Endodermal cell (in vitro differentiated cells): ENCODE results near the gene EXOSC10. TPM values are rescaled to one million over a fixed set of nuclear protein-coding genes. Genes with fewer than 3 reads are reported as not detected.
"Not testable (repeated sequence)": the region's sequence is repeated elsewhere in the genome, so short reads cannot be mapped to it uniquely, and the experiment has no call there.

Source experiments
- DNase-seq: peaks from one replicate; pipeline ENCODE4 v3.0.0-alpha.2; 2017
- H3K27ac ChIP-seq: 2 replicates; pipeline ENCODE4 v1.5.1; 2013; ENCODE audit warnings: mild to moderate bottlenecking, low read depth, low read length, moderate library complexity
- H3K27me3 ChIP-seq: 2 replicates; pipeline ENCODE4 v1.6.1; 2013; ENCODE audit warnings: mild to moderate bottlenecking, low read length, moderate library complexity; ENCODE audit not compliant: insufficient read depth, control insufficient read depth, poor library complexity, severe bottlenecking
- H3K36me3 ChIP-seq: 2 replicates; pipeline ENCODE4 v1.7.0; 2013; ENCODE audit warnings: mild to moderate bottlenecking, low read length, moderate library complexity; ENCODE audit not compliant: control insufficient read depth, insufficient read depth
- H3K4me1 ChIP-seq: one replicate; pipeline ENCODE4 v1.7.0; 2013; ENCODE audit warnings: low read length; ENCODE audit not compliant: control insufficient read depth, insufficient read depth
- H3K4me3 ChIP-seq: 2 replicates; pipeline ENCODE4 v1.5.1; 2013; ENCODE audit warnings: mild to moderate bottlenecking, low read length, moderate library complexity
- H3K9ac ChIP-seq: 2 replicates; pipeline ENCODE4 v1.6.1; 2013; ENCODE audit warnings: mild to moderate bottlenecking, low read length, moderate library complexity; ENCODE audit not compliant: poor library complexity, severe bottlenecking; ENCODE audit errors: extremely low read depth
- H3K9me3 ChIP-seq: 2 replicates; pipeline ENCODE4 v1.6.1; 2013; ENCODE audit warnings: mild to moderate bottlenecking, low read length, moderate library complexity; ENCODE audit not compliant: control insufficient read depth
- H3K27ac Mint-ChIP-seq: 2 replicates; pipeline ENCODE4 v1.8.0; 2020; ENCODE audit warnings: mixed read lengths
- H3K27me3 Mint-ChIP-seq: 2 replicates; pipeline ENCODE4 v1.8.0; 2021; ENCODE audit warnings: mild to moderate bottlenecking, mixed read lengths; ENCODE audit not compliant: insufficient read depth
- H3K36me3 Mint-ChIP-seq: 2 replicates; pipeline ENCODE4 v1.8.0; 2020; ENCODE audit warnings: low read depth, mixed read lengths
- H3K4me1 Mint-ChIP-seq: 2 replicates; pipeline ENCODE4 v1.8.0; 2020; ENCODE audit warnings: mixed read lengths
- H3K4me3 Mint-ChIP-seq: 2 replicates; pipeline ENCODE4 v1.8.0; 2020; ENCODE audit warnings: mild to moderate bottlenecking, moderate library complexity, mixed read lengths
- H3K9me3 Mint-ChIP-seq: 2 replicates; pipeline ENCODE4 v1.8.0; 2020; ENCODE audit warnings: mild to moderate bottlenecking, mixed read lengths
- CTCF ChIP-seq: fragments of 200-600 bp; sonication (generic); conservative IDR thresholded peaks from 2 replicates; pipeline ENCODE4 v1.5.0; 2021; ENCODE audit warnings: antibody characterized with exemption, mild to moderate bottlenecking
- WGBS, 2 experiments: methylation state at CpG; one replicate each; pipeline versions ENCODE4 v1.1.5 to v1.1.7; 2013; ENCODE audit warnings: missing lambda C conversion rate in 2 of 2, mixed read lengths in 1 of 2; ENCODE audit not compliant: insufficient coverage in 1 of 2, insufficient read length in 1 of 2; 5-methylcytosine and 5-hydroxymethylcytosine counted together
- total RNA-seq, 2 donors: library from RNA; stranded (reverse); fragmentation: NEBNext Ultra II Directional in 1 of 2; extraction: Animal tissue kit (Norgen Biotek cat#: 25700) in 1 of 2; gene quantifications; 2 replicates in 1 of 2; 3 replicates in 1 of 2; pipeline ENCODE4 v1.2.1, GENCODE V29; 2021

EXOSC10 gene
- total RNA-seq, 2 donors from 2014 or later: 81.4 to 89.7 TPM

- H3K4me3 Mint-ChIP-seq: peak overlapping the region; percentile 86
- no peak for DNase-seq
- peak overlapping the region; percentile 100 for H3K4me3 ChIP-seq
- no peak overlapping the region for H3K9ac ChIP-seq
- H3K27me3 ChIP-seq: no peaks in the 10 kb centered on the region
- no peaks in the 10 kb centered on the region for H3K27me3 Mint-ChIP-seq
- no peaks in the 10 kb centered on the region for H3K4me1 ChIP-seq
- no peak for TF ChIP-seq CTCF
- peaks cover 29% of the 10 kb centered on the region for H3K36me3 ChIP-seq
- 86 to 87% methylated on average over 9 to 13 of the region's 13 CpGs for WGBS, 2 experiments
- H3K27ac Mint-ChIP-seq: peak overlapping the region; percentile 95
- peaks cover 30% of the 10 kb centered on the region for H3K36me3 Mint-ChIP-seq
- no peak overlapping the region for H3K27ac ChIP-seq
- no peaks in the 10 kb centered on the region for H3K9me3 Mint-ChIP-seq
- H3K9me3 ChIP-seq: no peaks in the 10 kb centered on the region
- peaks cover 4% of the 10 kb centered on the region for H3K4me1 Mint-ChIP-seq
Measured at GRCh38 chr1:11100149-11100493, 452 bp upstream of the EXOSC10 start.

GRCh38 chr1:11098931-11099309, 749 bp downstream of the EXOSC10 start:
- Mint-ChIP-seq H3K4me1 (peaks cover 4% of the 10 kb centered on the region), H3K4me3 (peak overlapping the region; percentile 86), H3K27me3 (no peaks in the 10 kb centered on the region), H3K36me3 (peaks cover 34% of the 10 kb centered on the region), H3K27ac (peak overlapping the region; percentile 95), H3K9me3 (no peaks in the 10 kb centered on the region)
- no peak for DNase-seq
- peak overlapping the region; percentile 100 for H3K4me3 ChIP-seq
- peaks cover 41% of the 10 kb centered on the region for H3K36me3 ChIP-seq
- H3K4me1 ChIP-seq: no peaks in the 10 kb centered on the region
- H3K27ac ChIP-seq: no peak overlapping the region
- H3K27me3 ChIP-seq: no peaks in the 10 kb centered on the region
- peak overlapping the region; percentile 95 for H3K9ac ChIP-seq
- 8 to 27% methylated on average over 4 to 5 of the region's 5 CpGs for WGBS, 2 experiments
- no peak for TF ChIP-seq CTCF
- no peaks in the 10 kb centered on the region for H3K9me3 ChIP-seq

GRCh38 chr1:11083784-11084183, 15.9 kb downstream of the EXOSC10 start:
- H3K4me1 ChIP-seq, H3K9ac ChIP-seq, DNase-seq, H3K27ac Mint-ChIP-seq, H3K4me3 Mint-ChIP-seq, H3K4me3 ChIP-seq, H3K27ac ChIP-seq, H3K9me3 Mint-ChIP-seq, H3K27me3 Mint-ChIP-seq, H3K9me3 ChIP-seq, H3K4me1 Mint-ChIP-seq, H3K27me3 ChIP-seq: not testable (repeated sequence)
- peaks cover 70% of the 10 kb centered on the region for H3K36me3 Mint-ChIP-seq
- peaks cover 60% of the 10 kb centered on the region for H3K36me3 ChIP-seq
- WGBS, 2 experiments: 92% methylated on average over 1 of the region's 3 CpGs; no CpG with 5 or more reads in 1 of the 2 experiments

- peaks cover 66% of the 10 kb centered on the region for H3K36me3 Mint-ChIP-seq
- no peaks in the 10 kb centered on the region for H3K4me1 ChIP-seq
- no peak overlapping the region for H3K4me3 Mint-ChIP-seq
- H3K36me3 ChIP-seq: peaks cover 63% of the 10 kb centered on the region
- no peak for DNase-seq
- 88 to 96% methylated on average over 11 to 12 of the region's 12 CpGs for WGBS, 2 experiments
- H3K27me3 ChIP-seq: no peaks in the 10 kb centered on the region
- H3K9me3 Mint-ChIP-seq: no peaks in the 10 kb centered on the region
- TF ChIP-seq CTCF: no peak
- no peak overlapping the region for H3K9ac ChIP-seq
- no peaks in the 10 kb centered on the region for H3K27me3 Mint-ChIP-seq
- H3K9me3 ChIP-seq: no peaks in the 10 kb centered on the region
- H3K27ac Mint-ChIP-seq: no peak overlapping the region
- no peak overlapping the region for H3K27ac ChIP-seq
- no peaks in the 10 kb centered on the region for H3K4me1 Mint-ChIP-seq
- no peak overlapping the region for H3K4me3 ChIP-seq
Measured at GRCh38 chr1:11080931-11081330, 18.7 kb downstream of the EXOSC10 start.
